ENCODE data around the gene HCFC1.
"Not testable (repeated sequence)": the region's sequence is repeated elsewhere in the genome, so short reads cannot be mapped to it uniquely, and the experiment has no call there.

DNA sequence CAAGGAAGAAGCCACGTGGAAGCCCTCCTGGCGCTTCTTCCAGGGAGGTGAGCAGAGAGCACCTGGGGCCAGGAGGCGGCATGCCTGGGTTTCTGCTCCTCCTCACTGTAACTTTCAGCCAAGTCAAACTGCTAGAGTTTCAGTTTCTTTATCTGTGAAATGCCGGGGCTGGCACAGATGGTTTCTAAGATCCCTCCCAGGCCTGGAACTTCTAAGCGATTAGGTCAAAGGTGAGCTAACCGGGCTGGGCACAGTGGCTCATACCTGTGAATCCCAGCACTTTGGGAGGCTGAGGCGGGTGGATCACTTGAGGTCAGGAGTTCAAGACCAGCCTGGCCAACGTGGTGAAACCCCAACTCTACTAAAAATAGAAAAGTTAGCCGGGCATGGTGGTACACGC lies 8.8 kb upstream of the HCFC1 start:
- TF ChIP-seq, protein P1, sequence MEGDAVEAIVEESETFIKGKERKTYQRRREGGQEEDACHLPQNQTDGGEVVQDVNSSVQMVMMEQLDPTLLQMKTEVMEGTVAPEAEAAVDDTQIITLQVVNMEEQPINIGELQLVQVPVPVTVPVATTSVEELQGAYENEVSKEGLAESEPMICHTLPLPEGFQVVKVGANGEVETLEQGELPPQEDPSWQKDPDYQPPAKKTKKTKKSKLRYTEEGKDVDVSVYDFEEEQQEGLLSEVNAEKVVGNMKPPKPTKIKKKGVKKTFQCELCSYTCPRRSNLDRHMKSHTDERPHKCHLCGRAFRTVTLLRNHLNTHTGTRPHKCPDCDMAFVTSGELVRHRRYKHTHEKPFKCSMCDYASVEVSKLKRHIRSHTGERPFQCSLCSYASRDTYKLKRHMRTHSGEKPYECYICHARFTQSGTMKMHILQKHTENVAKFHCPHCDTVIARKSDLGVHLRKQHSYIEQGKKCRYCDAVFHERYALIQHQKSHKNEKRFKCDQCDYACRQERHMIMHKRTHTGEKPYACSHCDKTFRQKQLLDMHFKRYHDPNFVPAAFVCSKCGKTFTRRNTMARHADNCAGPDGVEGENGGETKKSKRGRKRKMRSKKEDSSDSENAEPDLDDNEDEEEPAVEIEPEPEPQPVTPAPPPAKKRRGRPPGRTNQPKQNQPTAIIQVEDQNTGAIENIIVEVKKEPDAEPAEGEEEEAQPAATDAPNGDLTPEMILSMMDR (IDR thresholded peaks at IDR 0.05), result not testable (repeated sequence)
- TF ChIP-seq POLR2AphosphoS5, POLR2A, EP300 (IDR thresholded peaks at IDR 0.05): not testable (repeated sequence)
